GM12878 (cell line): ENCODE results near the gene FAM228A. TPM values are rescaled to one million over a fixed set of nuclear protein-coding genes. Genes with fewer than 3 reads are reported as not detected.

ENCODE experiments used
- ATAC-seq: fragments of 200-7000 bp; cut with Tn5 transposase; 3 replicates; pipeline ENCODE4 v1.9.1; 2020; ENCODE audit warnings: mild to moderate bottlenecking, moderate library complexity
- BruUV-seq: library from RNA; stranded (reverse); fragments of 400-500 nt; replicated peaks from 2 replicates; lab custom pipeline; 2021; lab: Mats Ljungman, UMichigan
- CTCF ChIA-PET: fragments of 300-600 bp; sonication (Branson Sonifier 250); formaldehyde crosslinking; extraction: SDS; loops from one replicate; lab custom pipeline; 2021; ENCODE audit warnings: inconsistent platforms; lab: Yijun Ruan, JAX
- POLR2A ChIA-PET: fragments of 350-600 bp; formaldehyde crosslinking; extraction: SDS; loops from one replicate; lab custom pipeline; 2021; ENCODE audit warnings: inconsistent platforms; lab: Charles Lee
- RAD21 ChIA-PET: fragments of 300-600 bp; sonication (Branson Sonifier 250); formaldehyde crosslinking; loops from one replicate; lab custom pipeline; 2023; ENCODE audit warnings: antibody characterized with exemption; ENCODE audit not compliant: unreplicated experiment; lab: Charles Lee
- SMC1A ChIA-PET: fragments of 300-600 bp; sonication (Branson Sonifier 250); formaldehyde crosslinking; loops from one replicate; lab custom pipeline; 2023; ENCODE audit not compliant: unreplicated experiment, uncharacterized antibody; lab: Charles Lee
- DNase-seq: peaks from one replicate; pipeline ENCODE4 v3.0.0-alpha.2; 2011; ENCODE audit warnings: low read depth, low spot score
- FAIRE-seq: peaks from 3 replicates; lab custom pipeline; 2011; peaks lifted over from hg19 to GRCh38; lab: Jason Lieb, UNC
- H2AFZ ChIP-seq: 2 replicates; pipeline ENCODE4 v1.6.0; 2011; ENCODE audit warnings: low read depth, low read length, control low read depth; ENCODE audit not compliant: control insufficient read depth
- H3K27ac ChIP-seq: 2 replicates; pipeline ENCODE4 v1.5.1; 2011; ENCODE audit warnings: control low read depth; ENCODE audit not compliant: control insufficient read depth, insufficient read depth
- H3K27me3 ChIP-seq, 2 experiments: replicated peaks in 1 of 2; 2 replicates each; pipeline versions ENCODE4 v1.6.0 to v1.6.1; 2011; ENCODE audit warnings: low read length in 1 of 2; ENCODE audit not compliant: control insufficient read depth in 2 of 2, insufficient read depth in 2 of 2
- H3K36me3 ChIP-seq, 2 experiments: 2 replicates each; pipeline ENCODE4 v1.5.1; 2011; ENCODE audit warnings: low read length in 1 of 2; ENCODE audit not compliant: control insufficient read depth in 2 of 2, insufficient read depth in 2 of 2
- H3K4me1 ChIP-seq: 2 replicates; pipeline ENCODE4 v1.6.1; 2011; ENCODE audit warnings: mild to moderate bottlenecking, low read length, moderate library complexity, mixed read lengths; ENCODE audit not compliant: control insufficient read depth, insufficient read depth
- H3K4me2 ChIP-seq: 2 replicates; pipeline ENCODE4 v1.6.0; 2011; ENCODE audit warnings: control low read depth; ENCODE audit not compliant: control insufficient read depth, insufficient read depth
- H3K4me3 ChIP-seq: fragments of 200-600 bp; sonication (generic); 2 replicates; pipeline ENCODE4 v1.5.1; 2016
- H3K79me2 ChIP-seq: 2 replicates; pipeline ENCODE4 v1.6.0; 2011; ENCODE audit warnings: low read length; ENCODE audit not compliant: control insufficient read depth, insufficient read depth
- H3K9ac ChIP-seq: 2 replicates; pipeline ENCODE4 v1.8.0; 2011; ENCODE audit warnings: low read length, control low read depth, mixed read lengths; ENCODE audit not compliant: control insufficient read depth, insufficient read depth
- H3K9me3 ChIP-seq: replicated peaks from 3 replicates; pipeline ENCODE4 v1.5.1; 2011; ENCODE audit warnings: mild to moderate bottlenecking, low read length; ENCODE audit not compliant: control insufficient read depth, insufficient read depth
- H4K20me1 ChIP-seq: 2 replicates; pipeline ENCODE4 v1.6.0; 2011; ENCODE audit not compliant: control insufficient read depth, insufficient read depth
- CBX3 ChIP-seq: fragments of 200-600 bp; sonication (generic); IDR thresholded peaks from 2 replicates; pipeline ENCODE4 v1.6.1; 2016; ENCODE audit warnings: low read depth, borderline replicate concordance
- ESRRA ChIP-seq: IDR thresholded peaks from 2 replicates; pipeline ENCODE4 v1.6.1; 2012; ENCODE audit warnings: mild to moderate bottlenecking, low read length, improper control_type of control experiment
- IKZF1 ChIP-seq: fragments of 450-650 bp; conservative IDR thresholded peaks from 2 replicates; pipeline ENCODE4 v1.6.1; 2017; ENCODE audit warnings: antibody characterized with exemption, mild to moderate bottlenecking
- NBN ChIP-seq: fragments of 450-650 bp; IDR thresholded peaks from 2 replicates; pipeline ENCODE4 v1.6.1; 2016
- NFXL1 ChIP-seq: fragments of 450-650 bp; IDR thresholded peaks from 2 replicates; pipeline ENCODE4 v1.6.1; 2017; ENCODE audit warnings: antibody characterized with exemption, mild to moderate bottlenecking, borderline replicate concordance
- NR2C2 ChIP-seq: IDR thresholded peaks from 2 replicates; pipeline ENCODE4 v1.6.1; 2011; ENCODE audit warnings: borderline replicate concordance, low read depth; ENCODE audit not compliant: control insufficient read depth, insufficient read length
- NRF1 ChIP-seq: conservative IDR thresholded peaks from 2 replicates; pipeline ENCODE4 v1.6.1; 2011; ENCODE audit warnings: mild to moderate bottlenecking, low read depth, low read length, improper control_type of control experiment
- RUNX3 ChIP-seq: IDR thresholded peaks from 2 replicates; pipeline ENCODE4 v1.6.1; 2012; ENCODE audit warnings: low read length, inconsistent platforms
- TARDBP ChIP-seq: IDR thresholded peaks from 2 replicates; pipeline ENCODE4 v1.6.1; 2016; ENCODE audit warnings: borderline replicate concordance
- YY1 ChIP-seq: IDR thresholded peaks from 2 replicates; pipeline ENCODE4 v1.6.1; 2011; ENCODE audit warnings: low read depth, mild to moderate bottlenecking, low read length
- ZNF217 ChIP-seq: fragments of 450-650 bp; IDR thresholded peaks from 2 replicates; pipeline ENCODE4 v1.6.1; 2017; ENCODE audit warnings: antibody characterized with exemption, mild to moderate bottlenecking
- WGBS: methylation state at CpG from one replicate; pipeline ENCODE4 v1.1.6; 2016; ENCODE audit warnings: low lambda C conversion rate; ENCODE audit not compliant: insufficient replicate concordance, insufficient coverage; ENCODE audit errors: missing lambda C conversion rate; 5-methylcytosine and 5-hydroxymethylcytosine counted together
- in situ Hi-C: fragments of 300-500 bp; cut with MboI; formaldehyde crosslinking; loops from 9 replicates; pipeline ENCODE4 v1.14.3; 2018; ENCODE audit warnings: mixed read lengths
- intact Hi-C: fragments of 100-400 bp; cut with micrococcal nuclease; formaldehyde crosslinking; loops from one replicate; pipeline ENCODE4 v1.14.2; 2022; ENCODE audit not compliant: unreplicated experiment
- polyA plus RNA-seq, 11 experiments: library from polyadenylated mRNA; depleted of rRNA in 4 of 11; unstranded in 6 of 11; stranded (reverse) in 5 of 11; fragments of >200 nt; fragmentation: Nextera tagmentation in 4 of 11; fragmentation: Illumina TruSeq in 1 of 11; extraction: Ambion mirVana in 4 of 11; extraction: Trizol in 1 of 11; gene quantifications; 1 replicate in 1 of 11; 2 replicates in 10 of 11; pipeline versions ENCODE4 v1.2.1 to v1.2.3, GENCODE V29; 2011 to 2016; ENCODE audit warnings: inconsistent platforms in 2 of 11, missing spikeins in 2 of 11, low read depth in 1 of 11
- total RNA-seq, 4 experiments: library from RNA; depleted of rRNA in 3 of 4; stranded (reverse); fragments of >200 nt in 3 of 4; fragmentation: Illumina TruSeq in 1 of 4; extraction: Trizol in 1 of 4; gene quantifications; 2 replicates each; pipeline versions ENCODE4 v1.2.1 to v1.2.3, GENCODE V29; 2013 to 2021
- TF ChIP-seq, protein P1 (sequence below): fragments of 450-650 bp; formaldehyde crosslinking; IDR thresholded peaks from 2 replicates; pipeline ENCODE4 v1.4.0; 2022; ENCODE audit warnings: mild to moderate bottlenecking, moderate library complexity
- TF ChIP-seq, protein P2 (sequence below): IDR thresholded peaks from 2 replicates; pipeline ENCODE4 v1.6.1; 2011; ENCODE audit warnings: borderline replicate concordance, low read depth, mild to moderate bottlenecking, moderate library complexity, low read length; ENCODE audit not compliant: insufficient read depth, poor library complexity, severe bottlenecking

Gene FAM228A
- total and polyA plus RNA-seq, 10 of the 15 experiments (the other 5 are each of a cell fraction or from before 2014, with no cell fraction given): 0.06 TPM; not detected in 9

DNA sequence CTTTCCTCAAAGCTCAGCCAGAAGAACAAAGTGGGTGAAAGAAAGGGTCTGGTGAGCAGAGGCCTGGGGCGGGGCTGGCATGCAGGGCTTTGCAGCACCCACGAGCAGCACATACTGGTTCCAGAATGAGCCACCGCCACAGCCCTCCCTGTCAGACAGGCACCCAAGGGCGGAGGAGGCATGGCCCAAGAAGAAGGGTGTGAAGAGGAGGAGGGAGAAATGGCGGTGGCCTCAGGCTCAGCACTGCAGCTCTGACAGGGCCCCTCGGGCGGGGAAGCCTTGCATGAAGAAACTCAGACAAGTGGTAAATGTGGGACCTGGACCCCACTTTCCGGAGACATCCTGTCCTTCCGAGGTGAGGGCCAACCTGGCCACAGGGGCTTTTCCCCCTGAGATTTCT, 15.7 kb downstream of the FAM228A start:
- ChIA-PET CTCF (no interaction called here), POLR2A (no interaction called here), RAD21 (no interaction called here), SMC1A (interaction anchor here (0.9 to 2.0 kb wide), 2 partner anchors 12 to 14 kb away, joined by 3 to 7 read pairs; no protein-coding TSS in a partner anchor)
- Histone ChIP-seq H3K36me3 (no peaks in the 10 kb centered on the region), H3K27ac (no peak overlapping the region), H3K4me2 (no peak overlapping the region), H4K20me1 (no peaks in the 10 kb centered on the region), H3K4me1 (no peaks in the 10 kb centered on the region; the same call in 1 of the 2 replicates), H3K9me3 (no peaks in the 10 kb centered on the region), H3K79me2 (no peaks in the 10 kb centered on the region), H2AFZ (no peak overlapping the region), H3K27me3 (no peaks in the 10 kb centered on the region), H3K4me3 (no peak overlapping the region), H3K9ac (no peak overlapping the region)
- TF ChIP-seq, protein P1, sequence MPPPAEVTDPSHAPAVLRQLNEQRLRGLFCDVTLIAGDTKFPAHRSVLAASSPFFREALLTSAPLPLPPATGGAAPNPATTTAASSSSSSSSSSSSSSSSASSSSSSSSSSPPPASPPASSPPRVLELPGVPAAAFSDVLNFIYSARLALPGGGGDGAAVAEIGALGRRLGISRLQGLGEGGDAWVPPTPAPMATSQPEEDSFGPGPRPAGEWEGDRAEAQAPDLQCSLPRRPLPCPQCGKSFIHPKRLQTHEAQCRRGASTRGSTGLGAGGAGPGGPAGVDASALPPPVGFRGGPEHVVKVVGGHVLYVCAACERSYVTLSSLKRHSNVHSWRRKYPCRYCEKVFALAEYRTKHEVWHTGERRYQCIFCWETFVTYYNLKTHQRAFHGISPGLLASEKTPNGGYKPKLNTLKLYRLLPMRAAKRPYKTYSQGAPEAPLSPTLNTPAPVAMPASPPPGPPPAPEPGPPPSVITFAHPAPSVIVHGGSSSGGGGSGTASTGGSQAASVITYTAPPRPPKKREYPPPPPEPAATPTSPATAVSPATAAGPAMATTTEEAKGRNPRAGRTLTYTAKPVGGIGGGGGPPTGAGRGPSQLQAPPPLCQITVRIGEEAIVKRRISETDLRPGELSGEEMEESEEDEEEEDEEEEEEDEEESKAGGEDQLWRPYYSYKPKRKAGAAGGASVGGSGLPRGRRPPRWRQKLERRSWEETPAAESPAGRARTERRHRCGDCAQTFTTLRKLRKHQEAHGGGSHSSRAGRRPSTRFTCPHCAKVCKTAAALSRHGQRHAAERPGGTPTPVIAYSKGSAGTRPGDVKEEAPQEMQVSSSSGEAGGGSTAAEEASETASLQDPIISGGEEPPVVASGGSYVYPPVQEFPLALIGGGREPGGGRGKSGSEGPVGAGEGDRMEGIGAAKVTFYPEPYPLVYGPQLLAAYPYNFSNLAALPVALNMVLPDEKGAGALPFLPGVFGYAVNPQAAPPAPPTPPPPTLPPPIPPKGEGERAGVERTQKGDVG (CRISPR knock-in tag): no peak
- no peak for TF ChIP-seq ESRRA
- no peak for TF ChIP-seq NBN
- TF ChIP-seq IKZF1: no peak
- no peak for TF ChIP-seq ZNF217
- TF ChIP-seq, protein P2, sequence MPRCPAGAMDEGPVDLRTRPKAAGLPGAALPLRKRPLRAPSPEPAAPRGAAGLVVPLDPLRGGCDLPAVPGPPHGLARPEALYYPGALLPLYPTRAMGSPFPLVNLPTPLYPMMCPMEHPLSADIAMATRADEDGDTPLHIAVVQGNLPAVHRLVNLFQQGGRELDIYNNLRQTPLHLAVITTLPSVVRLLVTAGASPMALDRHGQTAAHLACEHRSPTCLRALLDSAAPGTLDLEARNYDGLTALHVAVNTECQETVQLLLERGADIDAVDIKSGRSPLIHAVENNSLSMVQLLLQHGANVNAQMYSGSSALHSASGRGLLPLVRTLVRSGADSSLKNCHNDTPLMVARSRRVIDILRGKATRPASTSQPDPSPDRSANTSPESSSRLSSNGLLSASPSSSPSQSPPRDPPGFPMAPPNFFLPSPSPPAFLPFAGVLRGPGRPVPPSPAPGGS: no peak
- TF ChIP-seq NFXL1: no peak
- TF ChIP-seq YY1: no peak
- TF ChIP-seq RUNX3: no peak
- no peak for TF ChIP-seq TARDBP
- TF ChIP-seq NRF1: no peak
- TF ChIP-seq CBX3: no peak
- no peak for TF ChIP-seq NR2C2
- WGBS: 49% methylated on average over 9 of the region's 9 CpGs
- ATAC-seq (no peak), DNase-seq (no peak), FAIRE-seq (no peak)
- in situ Hi-C loops (no loop called here), intact Hi-C loops (no loop called here)
- no TSS peak for BruUV-seq
